Hypothalamus (tissue), 51 donors: ENCODE data around the gene MTA3.
"Not testable (repeated sequence)": the region's sequence is repeated elsewhere in the genome, so short reads cannot be mapped to it uniquely, and the experiment has no call there.

Experiments used
- DNase-seq, 51 donors: peaks; one replicate each; lab custom pipeline; 2025; lab: John Stamatoyannopoulos, UW

MTA3 gene

DNA sequence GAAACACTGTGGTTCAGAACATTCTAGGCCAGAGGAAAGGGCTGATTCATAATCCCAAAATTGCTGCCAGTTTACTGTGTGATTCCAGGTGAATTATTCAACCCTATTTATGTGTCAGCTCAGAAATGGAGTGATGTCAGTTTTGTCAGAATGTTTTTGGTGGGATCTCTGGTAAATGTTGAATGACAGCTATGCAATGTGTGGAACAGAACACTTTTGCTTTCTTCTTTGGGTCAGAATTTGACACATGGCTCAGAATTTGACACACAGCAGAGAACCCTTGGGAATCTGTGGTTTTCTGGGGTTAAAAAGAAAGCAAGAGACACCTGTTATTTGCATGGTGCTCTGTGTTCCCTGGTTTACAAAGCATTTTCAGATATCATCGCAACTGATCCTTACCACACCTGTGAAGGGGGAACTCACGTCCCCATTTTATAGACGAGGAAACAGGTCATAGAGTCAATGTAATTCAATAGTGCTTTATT is 1.6 kb upstream of the MTA3 start:
- DNase-seq = no peak

DNA sequence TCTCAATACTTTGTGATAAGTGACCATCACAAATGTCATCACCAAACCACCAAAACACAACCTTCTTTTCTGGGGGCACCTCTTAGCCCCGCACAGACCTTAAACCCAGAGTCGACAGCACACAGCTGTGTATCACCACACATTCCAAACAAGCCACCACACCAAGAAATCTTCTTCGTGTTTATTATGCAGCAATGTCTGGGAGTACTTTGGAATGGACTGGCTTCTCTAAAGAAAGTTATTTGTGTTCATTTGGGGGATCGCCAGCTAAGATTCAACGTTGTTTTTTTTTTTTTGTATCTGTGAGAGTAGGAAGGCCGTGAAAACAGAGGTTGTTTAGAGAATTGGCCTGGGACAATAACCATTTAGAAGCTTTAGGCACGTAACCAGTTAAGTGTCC is 1.1 kb upstream of the MTA3 start:
- peak in 1 of 51 donors; percentile 21 for DNase-seq

DNA sequence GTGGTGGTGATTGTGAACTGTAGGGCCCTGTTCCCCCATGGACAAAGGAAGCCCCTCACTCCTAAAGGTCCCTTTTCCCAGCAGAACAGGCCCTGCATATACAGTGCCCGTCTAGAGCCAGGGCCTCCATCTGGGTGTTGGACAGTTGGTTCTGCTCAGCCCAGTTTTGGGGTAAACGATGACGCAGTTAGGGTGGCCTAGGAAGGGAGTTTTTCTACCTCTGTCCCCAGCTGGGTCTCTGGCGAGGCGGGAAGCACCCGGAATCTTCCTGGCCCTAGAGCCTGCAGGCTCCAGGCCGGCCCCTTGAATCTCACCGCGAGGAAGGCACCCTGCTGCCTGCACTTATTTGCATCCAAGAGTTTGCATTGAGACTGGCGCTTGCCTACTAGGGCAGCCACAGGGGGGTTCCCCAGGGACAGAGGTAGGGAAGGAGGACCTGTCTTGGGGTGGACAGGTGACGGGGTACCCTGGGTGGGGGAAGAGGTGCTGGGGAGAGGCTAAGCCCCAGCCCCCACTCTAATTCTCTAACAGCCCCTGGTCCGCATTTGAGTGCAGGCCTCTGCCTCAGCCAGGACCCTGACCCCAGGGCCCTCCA is 529 bp upstream of the MTA3 start:
- DNase-seq = peak in 40 of 51 donors; percentile 8 to 70 (median 37)

DNA sequence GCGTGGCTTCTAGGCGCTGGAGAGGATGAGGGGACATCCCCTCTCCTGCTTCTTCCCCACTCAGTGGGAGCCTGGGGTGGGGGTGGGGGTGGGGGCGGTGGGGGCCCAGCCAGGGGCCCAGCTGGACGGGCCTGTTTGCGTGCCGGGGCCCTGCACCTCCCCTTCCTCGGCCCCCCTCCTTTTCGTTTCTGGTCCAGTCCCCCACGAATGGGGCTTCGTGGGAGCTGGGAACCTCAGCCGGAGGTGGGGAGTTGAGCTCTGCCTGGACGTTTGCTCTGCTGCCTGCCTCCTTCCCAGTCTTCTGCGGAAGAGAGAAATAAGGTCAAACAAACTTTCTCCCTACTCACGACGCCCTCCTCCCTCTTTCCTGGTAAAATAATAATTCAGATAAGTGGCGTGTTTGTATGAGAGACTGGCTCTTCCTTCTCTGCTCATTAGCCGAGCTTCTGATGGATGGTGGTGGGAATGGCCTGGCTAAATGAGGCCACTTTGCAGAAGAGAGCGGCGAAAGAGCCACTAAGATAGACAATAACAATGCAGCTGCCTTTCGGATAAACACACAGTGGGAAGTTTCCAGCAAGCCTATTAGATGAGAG is 782 bp downstream of the MTA3 start:
- peak in 31 of 51 donors; percentile 2 to 75 (median 27) for DNase-seq

DNA sequence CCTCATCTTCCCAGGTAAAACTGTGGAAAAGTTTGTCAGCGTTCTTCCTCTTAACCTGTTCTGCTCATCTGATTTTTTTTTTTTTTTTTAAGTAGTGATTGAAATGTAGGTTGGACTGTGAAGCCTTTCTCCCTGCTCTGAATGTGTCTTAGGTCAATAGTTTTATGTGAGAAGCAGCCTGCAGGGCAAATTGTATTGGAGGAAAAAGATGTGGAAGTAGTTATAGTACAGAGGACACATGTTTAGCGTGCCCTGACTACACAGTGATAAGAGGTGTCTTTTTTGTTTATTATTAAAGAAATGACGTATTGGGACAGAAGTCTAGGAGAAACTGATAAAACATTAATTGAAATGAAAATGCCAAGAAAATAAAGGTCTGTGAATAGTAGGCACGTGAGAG is 1.5 kb downstream of the MTA3 start:
- DNase-seq = no peak

DNA sequence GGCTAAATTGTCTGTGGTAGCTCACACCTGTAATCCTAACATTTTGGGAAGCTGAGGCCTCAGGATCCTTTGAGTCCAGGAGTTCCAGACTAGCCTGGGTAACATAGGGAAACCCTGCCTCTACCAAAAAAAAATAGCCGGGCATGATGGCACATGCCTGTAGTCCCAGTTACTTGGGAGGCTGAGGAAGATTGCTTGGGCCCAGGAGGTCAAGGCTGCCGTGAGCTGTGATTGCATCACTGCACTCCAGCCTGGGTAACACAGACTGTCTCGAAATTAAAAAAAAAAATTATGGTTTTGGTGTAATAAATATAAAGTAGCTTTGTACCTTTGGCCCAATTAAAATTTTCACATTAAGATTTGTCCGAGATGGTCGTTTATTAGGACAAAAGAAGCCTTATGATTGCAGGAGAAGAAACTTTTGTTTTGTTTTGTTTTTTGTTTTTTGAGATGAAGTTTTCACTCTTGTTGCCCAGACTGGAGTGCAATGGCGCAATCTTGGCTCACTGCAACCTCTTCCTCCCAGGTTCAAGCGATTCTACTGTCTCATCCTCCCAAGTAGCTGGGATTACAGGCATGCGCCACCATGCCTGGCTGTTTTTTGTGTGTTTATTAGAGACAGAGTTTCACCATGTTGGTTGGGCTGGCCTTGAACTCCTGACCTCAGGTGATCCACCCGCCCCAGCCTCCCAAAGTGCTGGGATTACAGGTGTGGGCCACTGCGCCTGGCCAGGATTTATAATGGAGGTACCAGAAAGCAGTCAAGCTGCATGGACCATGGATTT is 4.1 kb downstream of the MTA3 start:
- no peak for DNase-seq

DNA sequence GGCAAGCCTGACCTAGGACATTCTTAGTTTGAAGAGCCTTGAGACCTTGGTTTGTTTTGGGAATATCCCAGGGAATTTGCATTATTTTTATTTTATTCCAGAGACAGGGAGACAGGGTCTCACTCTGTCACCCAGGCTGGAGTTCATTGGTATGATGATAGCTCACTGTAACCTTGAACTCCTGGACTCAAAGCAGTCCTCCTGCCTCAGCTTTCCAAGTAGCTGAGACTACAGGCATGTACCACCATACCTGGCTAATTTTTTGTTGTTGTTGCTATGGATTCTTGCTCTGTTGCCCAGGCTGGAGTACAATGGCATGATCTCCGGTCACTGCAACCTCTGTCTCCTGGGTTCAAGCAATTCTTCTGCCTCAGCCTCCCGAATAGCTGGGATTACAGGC is 4.8 kb downstream of the MTA3 start:
- DNase-seq = no peak

DNA sequence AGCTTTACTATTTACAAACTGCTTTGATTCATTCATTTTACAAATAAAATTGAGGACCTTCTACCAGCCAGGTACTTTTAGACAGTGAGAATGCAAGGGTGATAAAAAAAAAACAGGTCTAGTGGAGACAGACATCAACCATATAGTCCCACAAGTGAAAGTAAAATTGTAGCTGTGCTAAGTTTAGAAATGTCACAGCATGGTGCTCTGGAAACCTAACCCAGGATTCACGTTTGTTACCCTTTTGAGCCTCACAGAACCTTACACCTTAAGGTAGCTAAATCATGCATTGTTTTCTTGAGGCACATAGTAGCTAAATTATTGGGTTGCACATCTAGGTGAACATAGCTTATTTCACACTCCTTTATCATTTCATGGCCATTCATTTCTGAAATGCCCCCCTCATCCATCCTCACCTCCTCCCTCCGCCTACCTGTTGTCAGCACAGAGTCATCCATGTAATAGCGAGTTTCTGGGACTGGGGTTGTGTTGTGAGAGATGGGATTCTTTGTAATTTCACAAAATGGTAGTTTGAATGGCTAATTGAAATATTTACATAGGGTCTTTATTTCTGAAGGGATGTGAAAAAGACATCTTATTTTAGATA is 7.1 kb downstream of the MTA3 start:
- DNase-seq = no peak

DNA sequence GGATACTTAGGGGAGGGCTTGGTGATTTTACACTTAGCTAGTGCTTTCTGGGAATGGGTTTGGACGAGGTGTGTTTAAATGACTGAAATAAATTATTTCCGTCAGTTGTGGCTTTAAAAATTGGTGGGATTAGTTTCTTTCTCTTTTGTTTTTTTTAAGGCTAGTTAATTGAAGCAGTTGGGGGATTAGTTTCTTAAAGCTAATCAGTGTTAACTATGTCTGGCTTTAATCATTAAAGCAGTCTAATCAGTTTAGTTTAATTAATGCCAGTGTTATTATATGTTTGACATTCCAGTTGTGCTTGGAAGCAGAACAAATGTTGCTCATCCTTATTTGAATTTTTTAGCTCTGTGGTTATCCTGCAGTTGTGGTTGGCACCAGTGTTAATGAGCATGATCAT is 10.2 kb downstream of the MTA3 start:
- no peak for DNase-seq

DNA sequence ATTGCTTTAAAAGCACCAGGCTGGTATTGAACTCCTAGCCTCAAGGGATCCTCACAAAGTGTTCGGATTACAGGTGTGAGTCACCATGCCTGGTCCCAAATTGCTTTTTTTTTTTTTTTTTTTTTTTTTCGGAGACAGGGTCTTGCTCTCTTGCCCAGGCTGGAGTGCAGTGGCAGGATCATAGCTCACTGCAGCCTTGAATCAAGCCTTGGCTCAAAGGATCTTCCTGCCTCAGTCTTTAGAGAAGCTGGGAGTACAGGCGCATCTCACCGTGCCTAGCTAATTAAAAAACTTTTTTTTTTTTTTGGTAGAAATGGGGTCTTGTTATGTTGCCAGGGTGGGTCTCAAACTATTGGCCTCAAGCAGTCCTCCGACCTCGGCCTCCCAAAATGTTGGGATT is 12.8 kb downstream of the MTA3 start:
- no peak for DNase-seq

DNA sequence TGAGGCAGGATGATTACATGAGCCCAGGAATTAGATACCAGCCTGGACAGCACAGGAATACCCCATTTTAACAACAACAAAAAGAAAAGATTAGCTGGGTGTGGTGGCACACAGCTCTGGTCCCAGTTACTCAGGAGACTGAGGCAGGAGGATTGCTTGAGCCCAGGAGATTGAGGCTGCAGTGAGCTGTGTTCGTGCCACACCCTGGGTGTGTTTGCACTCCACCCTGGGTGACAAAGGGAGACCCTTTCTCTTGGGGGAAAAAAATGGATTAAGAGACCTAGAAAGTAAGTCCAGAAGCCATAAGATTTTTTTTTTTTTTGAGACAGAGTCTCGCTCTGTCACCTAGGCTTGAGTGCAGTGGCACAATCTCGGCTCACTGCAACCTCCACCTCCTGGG is 16.2 kb downstream of the MTA3 start:
- DNase-seq = not testable (repeated sequence)

DNA sequence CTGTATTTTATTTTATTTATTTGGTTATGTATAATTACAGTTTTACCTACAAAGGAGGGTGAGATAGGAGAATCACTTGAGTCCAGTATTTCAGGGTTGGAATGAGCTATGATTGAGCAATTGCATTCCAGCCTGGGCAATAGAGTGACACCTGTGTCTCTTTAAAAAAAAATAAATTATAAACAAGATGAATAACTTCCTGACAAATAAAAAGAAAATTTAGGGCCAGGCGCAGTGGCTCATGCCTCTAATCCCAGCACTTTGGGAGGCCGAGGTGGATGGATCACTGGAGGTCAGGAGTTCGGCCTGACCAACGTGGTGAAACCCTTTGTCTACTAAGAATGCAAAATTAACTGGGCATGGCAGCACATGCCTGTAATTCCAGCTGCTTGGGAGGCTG is 17.3 kb downstream of the MTA3 start:
- DNase-seq = no peak

DNA sequence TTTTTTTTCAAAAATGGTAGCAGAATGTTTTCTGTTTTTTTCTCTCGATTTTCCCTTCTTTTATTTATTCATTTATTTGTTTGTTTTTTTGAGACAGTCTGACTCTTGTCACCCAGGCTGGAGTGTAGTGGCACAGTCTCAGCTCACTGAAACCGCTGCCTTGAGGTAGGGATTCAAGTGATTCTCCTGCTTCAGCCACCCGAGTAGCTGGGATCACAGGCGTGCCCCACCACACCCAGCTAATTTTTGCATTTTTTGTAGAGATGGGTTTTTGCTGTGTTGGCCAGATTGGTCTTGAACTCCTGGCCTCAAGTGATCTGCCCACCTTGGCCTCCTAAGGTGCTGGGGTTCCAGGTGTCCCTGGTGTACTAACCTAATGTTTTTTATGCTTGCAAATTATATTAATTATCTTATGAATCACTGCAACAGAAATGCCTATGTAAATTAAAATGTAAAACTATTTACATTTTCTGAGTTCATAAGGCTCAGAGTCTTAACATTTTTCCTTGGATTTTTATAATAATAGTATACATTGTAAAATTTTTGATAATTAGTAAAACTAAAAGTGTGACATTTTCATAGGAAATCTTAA is 19.2 kb downstream of the MTA3 start:
- DNase-seq = no peak

DNA sequence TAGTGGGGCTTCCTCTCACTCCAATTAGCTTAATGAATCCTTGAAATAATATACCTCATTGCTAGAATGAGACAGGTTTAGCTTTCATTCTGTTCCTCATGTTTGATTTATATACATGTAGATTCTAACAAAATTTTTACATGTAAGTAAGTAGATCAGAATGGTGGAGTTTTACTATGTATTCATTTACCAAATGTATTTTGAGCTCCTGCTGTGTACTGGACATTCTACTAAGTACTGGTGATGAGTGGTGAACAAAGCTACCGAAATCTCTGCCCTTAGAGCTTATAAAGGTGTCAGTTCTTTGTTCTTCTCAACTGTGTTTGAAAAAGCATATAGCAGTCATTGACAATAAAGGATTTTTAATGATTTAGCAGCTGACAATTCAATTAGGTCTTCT is 19.7 kb downstream of the MTA3 start:
- no peak for DNase-seq

DNA sequence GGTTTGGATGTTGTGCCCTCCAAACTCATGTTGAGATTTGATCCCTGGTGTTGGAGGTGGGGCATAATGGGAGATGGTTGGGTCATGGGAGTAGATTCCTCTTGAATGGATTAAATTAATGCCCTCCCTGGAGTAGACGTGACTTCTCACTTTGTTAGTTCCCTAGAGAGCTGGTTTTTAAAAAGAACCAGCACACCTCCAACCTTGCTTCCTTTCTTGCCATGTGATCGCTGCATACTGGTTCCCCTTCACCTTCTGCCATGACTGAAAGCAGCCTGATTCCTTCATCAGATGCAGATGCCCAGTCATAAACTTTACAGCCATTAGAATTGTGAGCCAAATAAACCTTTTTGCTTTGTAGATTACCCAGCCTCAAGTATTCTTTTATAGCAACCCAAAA is 21.7 kb downstream of the MTA3 start:
- no peak for DNase-seq

DNA sequence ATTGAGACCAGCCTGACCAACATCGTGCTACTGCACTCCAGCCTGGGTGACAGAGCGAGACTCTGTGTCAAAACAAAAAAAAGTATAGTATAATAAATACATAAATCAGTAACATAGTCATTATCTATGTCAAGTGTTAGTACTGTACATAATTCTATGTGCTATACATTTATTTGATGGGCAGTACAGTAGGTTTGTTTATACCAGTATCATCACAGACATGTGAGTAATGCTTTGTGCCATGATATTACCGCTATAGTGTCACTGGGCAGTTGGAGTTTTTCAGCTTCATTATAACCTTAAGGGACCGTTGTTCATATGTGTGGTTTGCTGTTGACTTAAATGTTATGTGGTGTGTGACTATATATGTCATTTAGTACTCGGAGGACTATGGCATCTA is 24.9 kb downstream of the MTA3 start:
- no peak for DNase-seq

DNA sequence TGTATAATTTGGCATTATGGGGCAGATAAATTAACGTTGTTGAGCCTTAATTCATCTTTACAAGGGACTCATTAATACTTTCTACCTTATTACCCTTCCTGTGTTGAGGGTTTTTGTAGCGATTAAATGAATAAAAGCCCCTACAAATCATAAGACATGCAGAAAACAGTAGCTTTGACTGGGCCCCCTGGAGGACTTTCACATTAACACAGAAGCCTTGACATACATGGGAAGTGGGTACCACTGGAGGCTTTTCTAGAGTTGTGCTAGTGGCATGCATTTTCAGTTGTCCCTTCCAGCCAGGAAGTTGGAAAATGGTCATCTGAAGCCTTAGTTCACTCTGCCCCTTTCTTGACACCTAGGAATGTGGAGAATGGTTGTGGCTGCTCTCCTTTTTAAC is 30.2 kb downstream of the MTA3 start:
- DNase-seq = no peak

DNA sequence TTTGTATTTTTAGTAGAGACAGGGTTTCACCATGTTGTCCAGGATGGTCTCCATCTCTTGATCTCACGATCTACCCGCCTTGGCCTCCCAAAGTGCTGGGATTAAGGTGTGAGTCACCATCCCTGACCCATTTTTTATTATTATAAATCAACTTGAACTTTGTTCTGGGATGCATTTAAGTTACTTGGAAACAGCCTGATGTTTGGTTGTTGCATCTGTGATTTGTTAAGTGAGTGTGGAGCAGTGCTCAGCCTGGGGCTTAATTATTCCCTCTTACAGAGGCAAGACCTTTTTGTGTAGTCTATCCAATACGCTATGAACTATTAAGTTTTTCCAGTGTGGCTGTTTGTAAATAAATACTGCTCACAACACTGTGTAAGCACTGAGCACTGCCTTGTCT is 32.6 kb downstream of the MTA3 start:
- DNase-seq = no peak

DNA sequence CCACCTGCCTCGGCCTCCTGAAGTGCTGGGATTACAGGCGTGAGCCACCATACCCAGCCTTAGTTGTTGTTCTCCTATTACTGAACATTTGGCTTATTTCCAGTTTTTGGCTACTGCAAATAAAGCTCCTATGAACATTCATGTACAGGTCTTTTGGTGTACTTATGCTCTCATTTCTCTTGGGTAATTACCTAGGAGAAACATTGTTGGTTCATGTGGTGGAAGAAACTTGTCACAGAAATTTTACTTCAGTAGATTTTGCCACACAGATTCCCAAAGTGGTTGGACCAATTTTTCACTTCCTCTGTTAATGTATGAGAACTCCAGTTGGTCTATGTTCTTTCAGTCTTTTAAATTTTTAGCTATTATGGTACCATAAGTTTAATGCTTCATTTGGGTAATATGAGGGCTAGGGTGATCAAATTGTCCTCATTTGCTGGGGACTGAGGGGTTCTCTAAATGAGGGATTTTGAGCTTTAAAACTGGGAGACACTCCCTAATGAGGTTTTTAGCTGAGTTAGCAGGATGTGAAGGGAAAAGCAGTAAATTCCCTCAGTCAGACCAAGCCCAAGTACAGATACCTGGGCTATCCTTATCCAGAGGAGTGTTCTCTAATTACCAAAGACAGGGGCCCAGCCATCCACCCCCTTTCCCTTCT is 33.9 kb downstream of the MTA3 start:
- DNase-seq = no peak

DNA sequence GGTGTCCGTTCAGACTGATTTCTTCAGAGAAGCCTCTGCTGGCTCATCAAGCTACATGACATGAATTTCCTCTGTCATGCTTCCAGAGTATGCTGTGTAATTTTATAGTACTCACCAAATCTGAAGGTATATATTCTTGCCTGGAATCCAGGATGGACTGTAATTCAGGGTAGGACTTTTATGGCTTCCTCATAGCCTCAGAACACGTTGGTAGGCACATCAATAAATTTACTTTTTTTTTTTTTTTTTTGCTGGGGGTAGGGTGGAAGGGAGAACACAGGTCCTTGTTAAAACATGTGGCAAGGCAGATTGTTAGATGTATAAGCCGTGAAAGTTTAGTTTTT is 34.4 kb downstream of the MTA3 start:
- no peak for DNase-seq

DNA sequence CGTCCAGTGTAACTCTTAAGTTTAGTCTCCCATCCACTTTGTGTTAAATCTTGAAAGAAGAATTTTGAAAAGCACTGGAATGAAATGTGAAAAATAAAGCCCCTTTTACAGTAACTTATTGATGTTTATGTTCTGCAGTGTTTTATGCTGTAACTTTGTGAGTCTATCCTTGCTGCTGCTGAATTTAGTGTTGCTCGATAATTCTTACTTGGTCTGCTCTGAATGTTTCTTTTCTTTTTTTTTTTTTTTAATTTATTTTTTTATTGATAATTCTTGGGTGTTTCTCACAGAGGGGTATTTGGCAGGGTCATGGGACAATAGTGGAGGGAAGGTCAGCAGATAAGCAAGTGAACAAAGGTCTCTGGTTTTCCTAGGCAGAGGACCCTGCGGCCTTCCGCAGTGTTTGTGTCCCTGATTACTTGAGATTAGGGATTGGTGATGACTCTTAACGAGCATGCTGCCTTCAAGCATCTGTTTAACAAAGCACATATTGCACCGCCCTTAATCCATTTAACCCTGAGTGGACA is 36.0 kb downstream of the MTA3 start:
- not testable (repeated sequence) for DNase-seq
